Measurements from ENCODE around the gene FAM177B. TPM values are rescaled to one million over a fixed set of nuclear protein-coding genes. Genes with fewer than 3 reads are reported as not detected.

The FAM177B gene
- total and polyA plus RNA-seq, 3 donors from 2014 or later: 0.71 to 2.3 TPM; not detected in 1

GRCh38 chr1:222788402-222789156 is 51.6 kb downstream of the FAM177B start:
- Histone ChIP-seq H3K27ac (no peak overlapping the region), H3K9me3 (no peaks in the 10 kb centered on the region), H3K4me3 (no peak overlapping the region), H3K4me1 (peaks cover 4% of the 10 kb centered on the region), H3K36me3 (ENCODE audit: low read depth, missing control alignments) (no peaks in the 10 kb centered on the region), H3K27me3 (no peaks in the 10 kb centered on the region)
- intact Hi-C loops (cut with DNase I; ENCODE audit: low total_unique reads): no loop called here
- DNase-seq: no peak
- TF ChIP-seq CTCF (IDR thresholded peaks at IDR 0.05): no peak
- TF ChIP-seq POLR2A (IDR thresholded peaks at IDR 0.05): no peak
- WGBS, 2 donors: 85 to 87% methylated on average over 3 of the region's 3 CpGs

DNA sequence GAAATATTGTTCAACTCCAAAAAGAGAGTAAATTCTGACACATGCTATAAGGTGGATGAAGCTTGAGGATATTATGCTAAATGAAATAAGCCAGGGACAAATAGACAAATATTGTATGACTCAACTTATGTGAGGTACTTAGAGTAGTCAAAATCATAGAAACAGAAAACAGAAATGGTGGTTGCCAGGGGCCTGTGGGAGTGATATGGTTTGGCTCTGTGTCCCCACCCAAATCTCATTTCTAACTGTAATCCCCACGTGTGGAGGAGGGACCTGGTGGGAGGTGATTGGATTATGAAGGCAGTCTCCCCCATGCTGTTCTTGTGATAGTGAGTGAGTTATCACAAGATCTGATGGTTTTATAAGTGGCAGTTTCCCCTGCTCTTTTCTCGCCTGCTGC is 53.1 kb downstream of the FAM177B start:
- 59 to 79% methylated on average over 2 of the region's 2 CpGs for WGBS, 2 donors
- intact Hi-C loops (cut with DNase I; ENCODE audit: low total_unique reads): loop anchor here (5.0 kb wide), 1 partner anchor 297 kb away; no protein-coding TSS in a partner anchor
- Histone ChIP-seq H3K9me3 (no peaks in the 10 kb centered on the region), H3K36me3 (ENCODE audit: low read depth, missing control alignments) (no peaks in the 10 kb centered on the region), H3K4me1 (peaks cover 4% of the 10 kb centered on the region), H3K4me3 (no peak overlapping the region), H3K27me3 (no peaks in the 10 kb centered on the region), H3K27ac (no peak overlapping the region)
- TF ChIP-seq CTCF (IDR thresholded peaks at IDR 0.05) (no peak), POLR2A (IDR thresholded peaks at IDR 0.05) (no peak)
- no peak for DNase-seq

- WGBS, 2 donors: 87 to 89% methylated on average over 4 of the region's 4 CpGs
Measured at GRCh38 chr1:222790520-222790919, 53.5 kb downstream of the FAM177B start.

DNA sequence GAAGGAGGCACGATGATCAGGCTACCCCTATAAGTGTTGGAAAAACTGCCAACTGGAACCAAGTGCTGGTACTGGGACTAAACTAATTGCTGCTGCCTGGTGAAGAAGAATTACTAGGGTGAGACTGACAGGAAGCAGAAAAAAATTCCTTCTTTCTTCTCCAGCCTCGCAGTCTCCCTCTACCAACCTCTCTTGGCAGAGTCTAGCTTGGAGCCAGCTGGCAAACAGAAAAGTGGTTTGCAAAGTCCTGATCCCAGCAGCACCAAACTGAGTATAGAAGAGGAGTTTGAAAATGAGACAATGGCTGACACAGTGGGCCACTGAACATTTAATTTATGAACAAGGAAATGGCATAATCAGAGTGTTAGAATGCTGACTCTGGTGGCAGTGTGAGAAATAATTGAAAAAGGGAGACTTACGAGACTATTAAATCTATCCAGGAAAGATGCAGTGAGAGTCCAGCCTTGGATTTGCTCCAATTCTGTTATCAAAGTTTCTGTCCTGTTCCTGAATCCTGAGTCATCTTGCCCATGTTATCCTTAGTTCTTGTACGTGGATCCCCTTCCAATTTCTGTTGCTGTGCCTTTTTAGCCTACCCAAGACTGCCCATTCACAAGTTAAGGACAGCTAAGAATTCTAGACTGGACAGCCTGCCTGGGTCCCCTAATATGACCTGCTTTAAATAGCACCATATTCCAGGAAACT is 54.2 kb downstream of the FAM177B start:
- H3K4me3 ChIP-seq: no peak overlapping the region
- peaks cover 2% of the 10 kb centered on the region for H3K4me1 ChIP-seq
- H3K27me3 ChIP-seq: no peaks in the 10 kb centered on the region
- WGBS, 2 donors: 49 to 56% methylated on average over 4 of the region's 4 CpGs
- intact Hi-C loops (cut with DNase I; ENCODE audit: low total_unique reads): loop anchor here (5.0 kb wide), 1 partner anchor 296 kb away; no protein-coding TSS in a partner anchor
- H3K9me3 ChIP-seq: no peaks in the 10 kb centered on the region
- H3K27ac ChIP-seq: no peak overlapping the region
- DNase-seq: no peak
- H3K36me3 ChIP-seq (ENCODE audit: low read depth, missing control alignments): no peaks in the 10 kb centered on the region
- TF ChIP-seq CTCF (IDR thresholded peaks at IDR 0.05) (no peak), POLR2A (IDR thresholded peaks at IDR 0.05) (no peak)

More at GRCh38 chr1:222790520-222790919, 53.5 kb downstream of the FAM177B start:
- Histone ChIP-seq H3K27ac (no peak overlapping the region), H3K27me3 (no peaks in the 10 kb centered on the region), H3K36me3 (ENCODE audit: low read depth, missing control alignments) (no peaks in the 10 kb centered on the region), H3K4me1 (peaks cover 4% of the 10 kb centered on the region), H3K9me3 (no peaks in the 10 kb centered on the region), H3K4me3 (no peak overlapping the region)
- TF ChIP-seq CTCF (IDR thresholded peaks at IDR 0.05) (no peak), POLR2A (IDR thresholded peaks at IDR 0.05) (no peak)
- DNase-seq: no peak
- intact Hi-C loops (cut with DNase I; ENCODE audit: low total_unique reads): loop anchor here (5.0 kb wide), 1 partner anchor 297 kb away; no protein-coding TSS in a partner anchor
